ENCODE measurements around the gene TERB2. TPM values are rescaled to one million over a fixed set of nuclear protein-coding genes. Genes with fewer than 3 reads are reported as not detected.
"Not testable (repeated sequence)": the region's sequence is repeated elsewhere in the genome, so short reads cannot be mapped to it uniquely, and the experiment has no call there.

TERB2 gene
- polyA plus RNA-seq, 3 donors = not detected

DNA sequence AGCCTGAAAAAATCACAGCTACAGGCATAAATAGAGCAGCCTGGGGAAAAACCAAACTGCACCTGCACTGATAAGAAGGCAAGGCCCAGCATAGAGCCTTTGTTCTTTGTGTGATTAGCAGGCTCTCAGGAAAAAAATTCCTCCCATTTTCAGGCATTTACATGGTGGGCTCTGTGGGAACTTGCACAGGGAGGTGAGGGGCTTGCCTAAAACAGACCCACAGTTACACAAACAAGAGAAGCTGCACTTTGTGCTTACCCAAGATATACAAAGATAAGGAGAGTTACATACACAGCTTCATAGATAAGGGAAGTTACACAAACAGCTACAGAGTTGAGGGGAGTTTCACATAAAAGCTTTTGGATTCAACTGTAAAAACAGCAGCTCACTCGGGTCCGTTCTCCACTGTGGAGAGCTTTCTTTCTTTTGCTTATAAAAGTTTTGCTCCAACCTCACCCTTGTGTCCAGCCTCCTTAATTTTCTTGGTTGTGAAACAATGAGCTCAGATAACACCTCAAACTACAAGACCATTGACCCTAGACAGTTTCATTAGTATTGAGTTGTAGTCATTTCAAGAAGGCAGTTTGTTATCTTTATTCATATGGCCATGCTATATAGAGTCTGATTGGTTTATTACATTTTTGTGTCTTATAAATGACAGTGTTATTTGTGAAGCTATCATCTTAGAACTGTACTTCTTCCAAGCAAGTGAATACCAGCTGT is 23.3 kb downstream of the TERB2 start:
- H3K4me3 Mint-ChIP-seq; H3K27ac Mint-ChIP-seq; H3K9ac ChIP-seq (ENCODE audit: insufficient read depth, low read length, poor library complexity, severe bottlenecking); H3K27ac ChIP-seq (ENCODE audit: low read depth in 1 of 2, low read length in 2 of 2); H3K9me3 ChIP-seq (replicated peaks in 1 of 2; ENCODE audit: control insufficient read depth in 1 of 2, insufficient read depth in 1 of 2, low read length in 2 of 2); H3K9me3 Mint-ChIP-seq; H3K27me3 Mint-ChIP-seq (ENCODE audit: low read depth in 3 of 3); DNase-seq; H2AFZ ChIP-seq (ENCODE audit: insufficient read depth, low read depth, low read length, poor library complexity, severe bottlenecking); H3K4me2 ChIP-seq (replicated peaks; ENCODE audit: extremely low read depth, low read length, poor library complexity, severe bottlenecking); H3K4me3 ChIP-seq (replicated peaks in 1 of 3; ENCODE audit: low read depth in 2 of 3, low read length in 3 of 3); H3K79me2 ChIP-seq (ENCODE audit: insufficient read depth, low read length); H3K4me1 Mint-ChIP-seq; H3K36me3 ChIP-seq (replicated peaks in 1 of 2; ENCODE audit: control insufficient read depth in 1 of 2, insufficient read depth in 2 of 2, low read length in 2 of 2); H3K36me3 Mint-ChIP-seq; H3K27me3 ChIP-seq (ENCODE audit: control insufficient read depth in 2 of 2, insufficient read depth in 2 of 2, low read length in 2 of 2); H3K4me1 ChIP-seq (ENCODE audit: control insufficient read depth in 1 of 2, insufficient read depth in 2 of 2, low read length in 2 of 2); H4K20me1 ChIP-seq (ENCODE audit: insufficient read depth, low read length); intact Hi-C loops (cut with micrococcal nuclease): not testable (repeated sequence)
- no CpG with 5 or more reads among the region's 2 CpGs for WGBS (ENCODE audit: insufficient coverage)

- H3K27ac Mint-ChIP-seq = peak overlapping the region in 1 of 7 donors; percentile 34
- H4K20me1 ChIP-seq (ENCODE audit: insufficient read depth, low read length); H3K79me2 ChIP-seq (ENCODE audit: insufficient read depth, low read length); H2AFZ ChIP-seq (ENCODE audit: insufficient read depth, low read depth, low read length, poor library complexity, severe bottlenecking); H3K36me3 Mint-ChIP-seq; H3K27ac ChIP-seq (ENCODE audit: low read depth in 1 of 2, low read length in 2 of 2); DNase-seq; H3K27me3 ChIP-seq (ENCODE audit: control insufficient read depth in 2 of 2, insufficient read depth in 2 of 2, low read length in 2 of 2); H3K27me3 Mint-ChIP-seq (ENCODE audit: low read depth in 3 of 3); H3K36me3 ChIP-seq (replicated peaks in 1 of 2; ENCODE audit: control insufficient read depth in 1 of 2, insufficient read depth in 2 of 2, low read length in 2 of 2); H3K4me2 ChIP-seq (replicated peaks; ENCODE audit: extremely low read depth, low read length, poor library complexity, severe bottlenecking); H3K9me3 Mint-ChIP-seq; intact Hi-C loops (cut with micrococcal nuclease); H3K4me1 ChIP-seq (ENCODE audit: control insufficient read depth in 1 of 2, insufficient read depth in 2 of 2, low read length in 2 of 2); H3K9me3 ChIP-seq (replicated peaks in 1 of 2; ENCODE audit: control insufficient read depth in 1 of 2, insufficient read depth in 1 of 2, low read length in 2 of 2); H3K9ac ChIP-seq (ENCODE audit: insufficient read depth, low read length, poor library complexity, severe bottlenecking); H3K4me3 ChIP-seq (replicated peaks in 1 of 3; ENCODE audit: low read depth in 2 of 3, low read length in 3 of 3); H3K4me3 Mint-ChIP-seq; H3K4me1 Mint-ChIP-seq: not testable (repeated sequence)
- no CpG with 5 or more reads among the region's 1 CpG for WGBS (ENCODE audit: insufficient coverage)
These were observed 27.7 kb downstream of the TERB2 start for GRCh38 chr15:44984144-44984543.

DNA sequence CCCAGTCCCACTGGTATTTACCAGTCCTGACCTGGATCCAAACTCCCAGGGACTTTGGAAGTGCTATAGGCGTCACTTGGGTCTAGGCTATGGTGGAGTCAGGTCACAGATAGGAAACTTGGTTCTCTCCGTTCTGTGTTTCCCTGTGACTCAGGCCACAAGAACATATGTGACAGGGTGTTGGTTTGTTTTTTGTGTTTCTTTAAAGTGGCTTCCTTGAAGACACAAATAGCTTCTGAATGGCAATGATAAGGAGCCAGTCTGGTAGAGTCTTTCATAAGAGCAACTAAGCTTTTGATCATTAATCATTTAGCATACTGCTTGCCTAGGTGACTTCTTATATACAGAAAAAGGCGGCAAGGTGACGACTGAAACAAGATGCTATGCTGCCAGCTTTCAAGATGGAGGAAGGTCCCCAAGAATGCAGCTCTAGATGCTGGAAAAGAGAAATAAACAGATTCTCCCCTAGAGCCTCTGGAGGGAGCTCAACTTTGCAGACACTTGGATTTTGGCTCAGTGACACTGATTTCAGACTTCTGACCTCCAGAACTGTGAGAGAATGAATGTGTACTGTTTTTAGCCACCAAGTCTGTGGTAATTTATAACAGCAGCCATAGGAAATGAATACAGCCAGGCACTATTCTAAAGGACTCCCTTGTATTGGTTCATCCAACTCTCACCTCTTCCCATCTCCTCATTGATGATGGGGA is 30.0 kb downstream of the TERB2 start:
- H3K4me3 Mint-ChIP-seq = not testable (repeated sequence)

GRCh38 chr15:44987711-44988110 is 31.2 kb downstream of the TERB2 start:
- H3K27ac Mint-ChIP-seq; H4K20me1 ChIP-seq (ENCODE audit: insufficient read depth, low read length); H3K4me2 ChIP-seq (replicated peaks; ENCODE audit: extremely low read depth, low read length, poor library complexity, severe bottlenecking); H3K9ac ChIP-seq (ENCODE audit: insufficient read depth, low read length, poor library complexity, severe bottlenecking); H3K9me3 ChIP-seq (replicated peaks in 1 of 2; ENCODE audit: control insufficient read depth in 1 of 2, insufficient read depth in 1 of 2, low read length in 2 of 2); H3K27ac ChIP-seq (ENCODE audit: low read depth in 1 of 2, low read length in 2 of 2); H3K27me3 Mint-ChIP-seq (ENCODE audit: low read depth in 3 of 3); DNase-seq; H3K36me3 Mint-ChIP-seq; H3K36me3 ChIP-seq (replicated peaks in 1 of 2; ENCODE audit: control insufficient read depth in 1 of 2, insufficient read depth in 2 of 2, low read length in 2 of 2); H3K27me3 ChIP-seq (ENCODE audit: control insufficient read depth in 2 of 2, insufficient read depth in 2 of 2, low read length in 2 of 2); intact Hi-C loops (cut with micrococcal nuclease); H3K9me3 Mint-ChIP-seq; H2AFZ ChIP-seq (ENCODE audit: insufficient read depth, low read depth, low read length, poor library complexity, severe bottlenecking); H3K4me1 Mint-ChIP-seq; H3K4me3 ChIP-seq (replicated peaks in 1 of 3; ENCODE audit: low read depth in 2 of 3, low read length in 3 of 3); H3K79me2 ChIP-seq (ENCODE audit: insufficient read depth, low read length); H3K4me1 ChIP-seq (ENCODE audit: control insufficient read depth in 1 of 2, insufficient read depth in 2 of 2, low read length in 2 of 2); H3K4me3 Mint-ChIP-seq: not testable (repeated sequence)
- WGBS (ENCODE audit: insufficient coverage) = no CpG with 5 or more reads among the region's 1 CpG

More for the DNA sequence above, 30.0 kb downstream of the TERB2 start:
- H3K4me2 ChIP-seq (replicated peaks; ENCODE audit: extremely low read depth, low read length, poor library complexity, severe bottlenecking); H3K9me3 ChIP-seq (replicated peaks in 1 of 2; ENCODE audit: control insufficient read depth in 1 of 2, insufficient read depth in 1 of 2, low read length in 2 of 2); intact Hi-C loops (cut with micrococcal nuclease); H3K79me2 ChIP-seq (ENCODE audit: insufficient read depth, low read length); H2AFZ ChIP-seq (ENCODE audit: insufficient read depth, low read depth, low read length, poor library complexity, severe bottlenecking); H3K36me3 Mint-ChIP-seq; DNase-seq; H4K20me1 ChIP-seq (ENCODE audit: insufficient read depth, low read length); H3K27me3 Mint-ChIP-seq (ENCODE audit: low read depth in 3 of 3); H3K27ac ChIP-seq (ENCODE audit: low read depth in 1 of 2, low read length in 2 of 2); H3K9ac ChIP-seq (ENCODE audit: insufficient read depth, low read length, poor library complexity, severe bottlenecking); H3K27ac Mint-ChIP-seq; H3K27me3 ChIP-seq (ENCODE audit: control insufficient read depth in 2 of 2, insufficient read depth in 2 of 2, low read length in 2 of 2); H3K36me3 ChIP-seq (replicated peaks in 1 of 2; ENCODE audit: control insufficient read depth in 1 of 2, insufficient read depth in 2 of 2, low read length in 2 of 2); H3K9me3 Mint-ChIP-seq; H3K4me1 ChIP-seq (ENCODE audit: control insufficient read depth in 1 of 2, insufficient read depth in 2 of 2, low read length in 2 of 2); H3K4me1 Mint-ChIP-seq; H3K4me3 ChIP-seq (replicated peaks in 1 of 3; ENCODE audit: low read depth in 2 of 3, low read length in 3 of 3): not testable (repeated sequence)
- 93% methylated on average over 3 of the region's 4 CpGs for WGBS (ENCODE audit: insufficient coverage)

All from CD14-positive monocyte (primary cell).